Nephron progenitor cell (in vitro differentiated cells): ENCODE data around the gene FH.

Experiments
- DNase-seq: peaks from one replicate; pipeline ENCODE4 v3.0.0; 2021
- H3K27ac Mint-ChIP-seq: 2 replicates; pipeline ENCODE4 v1.8.0; 2021; ENCODE audit warnings: mild to moderate bottlenecking, moderate library complexity, mixed read lengths
- H3K27me3 Mint-ChIP-seq: 2 replicates; pipeline ENCODE4 v1.8.0; 2021; ENCODE audit warnings: mild to moderate bottlenecking, low read depth, mixed read lengths; ENCODE audit not compliant: poor library complexity
- H3K36me3 Mint-ChIP-seq: 2 replicates; pipeline ENCODE4 v1.8.0; 2021; ENCODE audit warnings: low read depth, mixed read lengths
- H3K4me1 Mint-ChIP-seq: 2 replicates; pipeline ENCODE4 v1.8.0; 2021; ENCODE audit warnings: mixed read lengths
- H3K4me3 Mint-ChIP-seq: 2 replicates; pipeline ENCODE4 v1.8.0; 2021; ENCODE audit warnings: mild to moderate bottlenecking, moderate library complexity, mixed read lengths
- H3K9me3 Mint-ChIP-seq: 2 replicates; pipeline ENCODE4 v1.8.0; 2021; ENCODE audit warnings: mild to moderate bottlenecking, moderate library complexity, mixed read lengths
- CTCF ChIP-seq: fragments of 200-600 bp; sonication (generic); IDR thresholded peaks from 2 replicates; pipeline ENCODE4 v1.5.0; 2021; ENCODE audit warnings: antibody characterized with exemption

FH gene

GRCh38 chr1:241453732-241454131 lies 65.8 kb downstream of the FH start:
- H3K27me3 Mint-ChIP-seq: no peaks in the 10 kb centered on the region
- no peak for DNase-seq
- no peak overlapping the region for H3K27ac Mint-ChIP-seq
- H3K36me3 Mint-ChIP-seq: no peaks in the 10 kb centered on the region
- H3K4me1 Mint-ChIP-seq: no peaks in the 10 kb centered on the region
- no peak for TF ChIP-seq CTCF
- peaks cover 8% of the 10 kb centered on the region for H3K9me3 Mint-ChIP-seq
- H3K4me3 Mint-ChIP-seq: no peak overlapping the region

- Mint-ChIP-seq H3K27me3 (no peaks in the 10 kb centered on the region), H3K4me3 (no peak overlapping the region), H3K27ac (no peak overlapping the region), H3K9me3 (peaks cover 8% of the 10 kb centered on the region), H3K4me1 (no peaks in the 10 kb centered on the region), H3K36me3 (no peaks in the 10 kb centered on the region)
- no peak for DNase-seq
- TF ChIP-seq CTCF: no peak
Observed at GRCh38 chr1:241451956-241452355, 67.6 kb downstream of the FH start.
